ENCODE data around the gene CUL3. TPM values are rescaled to one million over a fixed set of nuclear protein-coding genes. Genes with fewer than 3 reads are reported as not detected.

CUL3 gene
- total RNA-seq, 4 donors from 2014 or later, result 68.0 to 92.7 (median 70.8) TPM

DNA sequence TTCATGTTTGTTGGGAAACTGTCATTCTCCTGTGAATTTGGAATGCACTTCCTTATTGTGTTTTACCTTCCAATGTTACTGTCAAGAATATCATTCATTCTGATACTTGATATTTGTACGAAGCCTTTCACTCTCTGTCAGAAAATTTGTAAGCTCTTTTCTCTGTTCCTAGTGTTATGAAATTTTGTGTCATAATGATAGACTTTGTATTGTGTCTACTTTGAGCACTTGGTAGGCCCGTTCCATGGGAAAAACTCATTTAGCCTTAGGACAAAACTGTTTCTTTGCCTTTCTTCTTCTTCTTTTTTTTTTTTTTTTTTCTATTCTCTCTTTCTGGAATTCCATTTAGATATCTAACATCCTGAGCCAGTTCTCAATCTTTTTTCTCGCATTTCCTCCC is 131.3 kb downstream of the CUL3 start:
- no peak for DNase-seq (ENCODE audit: low spot score)
- TF ChIP-seq, protein P1, sequence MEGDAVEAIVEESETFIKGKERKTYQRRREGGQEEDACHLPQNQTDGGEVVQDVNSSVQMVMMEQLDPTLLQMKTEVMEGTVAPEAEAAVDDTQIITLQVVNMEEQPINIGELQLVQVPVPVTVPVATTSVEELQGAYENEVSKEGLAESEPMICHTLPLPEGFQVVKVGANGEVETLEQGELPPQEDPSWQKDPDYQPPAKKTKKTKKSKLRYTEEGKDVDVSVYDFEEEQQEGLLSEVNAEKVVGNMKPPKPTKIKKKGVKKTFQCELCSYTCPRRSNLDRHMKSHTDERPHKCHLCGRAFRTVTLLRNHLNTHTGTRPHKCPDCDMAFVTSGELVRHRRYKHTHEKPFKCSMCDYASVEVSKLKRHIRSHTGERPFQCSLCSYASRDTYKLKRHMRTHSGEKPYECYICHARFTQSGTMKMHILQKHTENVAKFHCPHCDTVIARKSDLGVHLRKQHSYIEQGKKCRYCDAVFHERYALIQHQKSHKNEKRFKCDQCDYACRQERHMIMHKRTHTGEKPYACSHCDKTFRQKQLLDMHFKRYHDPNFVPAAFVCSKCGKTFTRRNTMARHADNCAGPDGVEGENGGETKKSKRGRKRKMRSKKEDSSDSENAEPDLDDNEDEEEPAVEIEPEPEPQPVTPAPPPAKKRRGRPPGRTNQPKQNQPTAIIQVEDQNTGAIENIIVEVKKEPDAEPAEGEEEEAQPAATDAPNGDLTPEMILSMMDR (IDR thresholded peaks at IDR 0.05), result no peak
- no peak for ATAC-seq (ENCODE audit: low FRiP score)

DNA sequence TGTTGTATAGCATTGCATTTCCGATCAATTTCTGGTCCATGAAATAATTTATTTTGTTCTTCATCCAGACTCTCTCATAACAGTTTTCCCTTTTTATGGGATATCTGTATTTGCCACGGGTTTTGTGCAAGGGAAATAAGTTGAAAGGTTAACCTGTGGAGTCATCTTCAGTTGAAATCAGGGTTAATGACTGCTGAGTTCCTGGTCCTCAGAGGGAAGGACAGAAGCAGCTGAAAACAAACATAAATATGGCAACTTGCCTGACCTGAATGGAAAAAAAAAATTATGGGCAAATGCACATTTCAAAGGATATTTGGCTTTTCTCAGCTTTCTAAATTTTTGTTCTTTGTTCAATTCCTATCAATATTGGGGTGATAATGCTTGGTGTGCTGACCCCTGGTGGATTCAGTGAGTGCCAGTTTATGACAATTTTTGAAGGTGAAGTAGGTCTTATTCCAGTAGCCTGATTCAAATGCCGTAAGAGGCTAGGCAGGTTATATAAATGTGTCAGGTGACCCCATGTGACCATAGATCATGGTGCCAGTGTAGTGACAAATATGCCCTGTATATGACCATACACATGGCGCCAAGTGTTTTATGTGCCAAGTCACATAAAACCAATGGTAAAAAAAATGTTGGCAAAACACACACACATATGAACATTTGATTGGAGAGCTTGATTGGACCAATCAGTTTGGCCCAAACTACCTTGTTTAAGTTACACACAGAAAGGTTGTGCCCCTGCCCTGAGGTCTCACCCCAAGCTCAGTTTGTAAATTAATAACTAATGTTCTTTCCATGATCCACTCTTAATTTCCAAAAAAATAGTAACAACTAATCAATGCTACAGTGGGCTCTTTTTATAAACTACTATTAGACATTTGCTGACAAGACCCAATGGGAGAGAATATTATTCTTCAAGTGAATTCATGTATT is 135.7 kb downstream of the CUL3 start:
- DNase-seq (ENCODE audit: low spot score) (no peak), ATAC-seq (ENCODE audit: low FRiP score) (no peak)
- TF ChIP-seq, protein P1 (IDR thresholded peaks at IDR 0.05), result no peak

DNA sequence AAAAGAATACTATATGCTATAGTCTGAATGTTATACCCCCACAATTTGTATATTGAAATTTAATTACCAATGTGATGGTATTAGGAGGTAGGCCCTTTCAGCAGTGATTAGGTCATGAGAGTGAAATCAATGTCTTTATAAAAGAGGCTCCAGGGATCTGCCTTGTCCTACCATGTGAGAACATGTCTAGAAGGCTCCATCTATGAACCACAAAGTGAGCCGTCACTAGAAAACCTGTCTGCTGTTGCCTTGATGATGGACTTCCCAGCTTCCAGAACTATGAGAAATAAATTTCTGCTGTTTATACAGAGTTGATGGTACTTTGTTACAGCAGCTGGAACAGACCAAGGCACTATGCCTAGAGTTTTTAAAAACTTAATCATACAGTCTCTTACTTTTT is 136.9 kb downstream of the CUL3 start:
- no peak for DNase-seq (ENCODE audit: low spot score)
- TF ChIP-seq, protein P1 (IDR thresholded peaks at IDR 0.05), result no peak
- no peak for ATAC-seq (ENCODE audit: low FRiP score)

DNA sequence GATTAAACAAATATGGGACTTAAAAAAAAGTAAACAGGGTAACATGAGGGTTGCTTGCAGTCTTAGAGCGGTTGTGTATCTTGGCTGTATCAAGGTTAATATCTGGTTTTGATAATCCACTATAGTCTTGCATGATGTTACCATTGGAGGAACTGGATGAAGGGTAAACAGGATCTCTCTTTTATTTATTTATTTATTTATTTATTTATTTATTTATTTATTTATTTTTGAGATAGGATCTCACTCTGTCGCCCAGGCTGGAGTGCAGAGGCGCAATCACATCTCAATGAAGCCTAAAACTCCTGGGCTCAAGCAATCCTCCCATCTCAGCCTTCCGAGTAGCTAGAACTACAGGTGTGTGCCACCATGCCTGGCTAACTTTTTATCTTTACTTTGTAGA is 140.4 kb downstream of the CUL3 start:
- ATAC-seq (ENCODE audit: low FRiP score) (no peak), DNase-seq (ENCODE audit: low spot score) (no peak)
- TF ChIP-seq, protein P1 (IDR thresholded peaks at IDR 0.05), result no peak

DNA sequence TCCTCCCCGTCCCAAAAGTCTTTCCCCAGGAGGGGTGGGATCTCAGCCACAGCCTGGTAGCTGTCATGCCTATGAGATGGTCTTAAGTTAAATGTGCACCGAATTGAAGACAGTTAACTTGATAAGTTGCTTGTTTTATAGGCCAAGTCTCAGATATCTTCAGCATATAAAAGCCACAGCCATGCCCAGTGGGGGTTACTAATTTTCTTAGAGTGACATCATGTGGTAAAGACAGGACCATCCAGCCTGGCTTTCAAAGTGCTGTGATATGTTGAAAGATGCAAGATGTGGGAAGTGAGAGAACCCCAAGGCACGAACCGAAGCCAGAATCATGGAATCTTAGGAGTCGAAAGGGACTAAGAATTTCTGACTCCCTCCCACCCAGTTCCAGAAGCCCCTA is 141.1 kb downstream of the CUL3 start:
- DNase-seq (ENCODE audit: low spot score) (no peak), ATAC-seq (ENCODE audit: low FRiP score) (no peak)
- TF ChIP-seq, protein P1 (IDR thresholded peaks at IDR 0.05), result no peak

DNA sequence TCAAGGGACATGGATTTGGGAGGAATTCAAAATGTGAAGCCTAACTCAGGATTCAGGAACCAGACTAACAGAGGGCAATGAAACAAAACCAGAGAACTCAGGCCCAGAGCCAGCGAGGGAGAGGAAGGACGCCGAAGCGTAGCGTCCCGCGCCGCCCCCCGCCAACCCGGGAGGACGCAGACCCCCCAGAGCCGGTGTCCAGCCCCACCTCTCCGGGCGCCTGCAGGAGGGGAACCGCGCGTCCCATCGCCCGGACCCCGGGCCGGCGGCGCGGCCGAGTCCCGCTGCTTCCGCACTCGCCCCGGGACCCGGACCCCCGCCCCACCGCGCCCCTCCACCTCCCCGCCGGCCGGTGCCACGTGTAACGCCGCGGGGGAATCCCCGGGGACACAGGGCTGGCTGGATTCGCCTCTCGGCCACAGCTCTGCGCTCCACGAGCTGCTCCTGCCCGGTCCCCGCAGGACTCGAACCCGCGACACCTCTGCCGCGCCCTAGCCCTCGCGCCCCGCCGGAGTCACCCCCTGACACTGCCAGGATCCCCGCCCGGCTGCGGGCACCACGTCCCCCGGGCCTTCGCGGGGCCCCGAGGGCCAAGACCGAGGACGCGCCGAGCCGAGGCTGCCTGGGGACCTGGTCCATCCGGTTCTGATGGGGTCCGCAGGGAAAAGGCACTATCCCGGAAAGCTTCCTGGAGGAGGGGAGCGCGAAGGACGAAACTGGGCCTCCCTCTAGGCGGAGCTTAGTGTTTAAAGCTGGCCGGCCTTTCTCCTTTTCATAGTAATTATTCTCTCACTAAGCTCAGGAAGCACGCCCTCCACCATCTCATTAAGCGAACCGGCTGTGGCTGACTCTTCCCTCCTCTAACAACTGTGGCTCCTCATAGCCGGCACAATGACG is 142.8 kb downstream of the CUL3 start:
- DNase-seq (ENCODE audit: low spot score) (no peak), ATAC-seq (ENCODE audit: low FRiP score) (no peak)
- TF ChIP-seq, protein P1 (IDR thresholded peaks at IDR 0.05), result no peak

Measured in omental fat pad (tissue), 4 donors.